SH-SY5Y (cell line): Measurements from ENCODE around the gene AP3M1.

Experiments used
- GATA2 ChIP-seq: IDR thresholded peaks from 2 replicates; pipeline ENCODE4 v1.6.1; 2011; ENCODE audit warnings: mild to moderate bottlenecking, low read depth, low read length
- GATA3 ChIP-seq: IDR thresholded peaks from 2 replicates; pipeline ENCODE4 v1.6.1; 2011; ENCODE audit warnings: low read depth, mild to moderate bottlenecking, low read length, moderate library complexity

DNA sequence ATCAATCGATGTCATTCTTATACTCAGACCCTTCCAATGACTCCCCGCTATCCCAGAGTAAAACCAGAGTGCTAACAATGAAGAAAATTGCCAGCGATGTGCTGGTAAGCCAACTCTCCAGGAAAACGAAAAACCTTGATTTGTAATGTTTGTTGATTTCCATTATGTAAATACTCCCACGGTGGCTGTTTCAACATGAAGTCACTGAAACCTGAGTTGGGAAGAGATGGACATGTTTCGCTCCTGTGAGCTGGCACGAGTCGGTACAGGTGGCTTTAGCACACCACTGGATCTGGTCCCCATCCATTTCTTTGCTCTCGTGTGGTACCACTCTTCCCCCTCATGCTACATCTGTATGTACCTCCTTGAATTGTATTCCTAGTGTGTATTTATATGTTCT is 52.9 kb downstream of the AP3M1 start:
- no peak for TF ChIP-seq GATA2
- TF ChIP-seq GATA3: no peak
